GM19452 (cell line): ENCODE results near the gene RASAL2.
"Not testable (repeated sequence)": the region's sequence is repeated elsewhere in the genome, so short reads cannot be mapped to it uniquely, and the experiment has no call there.

Source experiments
- ATAC-seq: cut with Tn5 transposase; IDR thresholded peaks from one replicate; pipeline ENCODE4 v1.9.1; 2021; ENCODE audit not compliant: unreplicated experiment

The RASAL2 gene

DNA sequence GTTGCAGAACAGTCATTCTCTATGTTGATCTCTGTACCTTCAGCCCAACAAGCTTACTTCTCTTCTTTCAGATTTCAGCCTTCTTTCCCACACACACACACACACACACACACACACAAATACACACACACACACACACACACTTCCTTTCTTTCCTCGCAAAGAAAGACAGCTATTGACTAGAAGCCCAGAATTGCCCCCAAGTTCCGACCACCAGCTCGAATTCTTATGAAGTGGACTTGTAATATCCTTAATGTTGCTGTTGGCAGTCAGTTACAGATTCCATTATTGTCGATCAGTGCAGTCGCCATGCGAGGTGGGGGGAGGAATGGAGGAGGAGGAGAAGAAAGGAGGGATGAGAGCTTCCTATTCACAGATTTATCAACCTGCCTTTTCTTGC, 277.3 kb downstream of the RASAL2 start:
- no peak for ATAC-seq

DNA sequence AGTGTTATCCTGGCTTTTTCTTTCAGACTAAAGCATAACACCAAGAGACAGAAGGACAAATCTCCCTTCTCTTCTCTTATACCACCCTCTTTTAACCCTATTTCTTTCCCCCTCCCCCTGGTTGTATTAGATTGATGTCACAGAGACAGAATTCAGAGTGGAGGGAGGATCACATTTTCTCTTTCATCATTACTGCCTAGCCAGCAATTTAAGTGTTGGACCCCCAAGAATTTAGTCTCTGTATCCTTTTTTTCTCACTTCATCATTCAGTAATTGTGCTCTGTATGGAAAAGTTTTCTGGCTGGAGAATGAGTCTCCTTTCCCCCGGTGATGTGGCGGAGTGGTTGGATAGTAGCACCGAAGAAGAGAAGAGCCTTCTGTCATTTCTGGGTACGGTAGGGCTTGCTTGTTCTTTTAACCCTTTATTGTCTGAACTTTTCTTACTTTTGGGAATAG, 278.1 kb downstream of the RASAL2 start:
- no peak for ATAC-seq

DNA sequence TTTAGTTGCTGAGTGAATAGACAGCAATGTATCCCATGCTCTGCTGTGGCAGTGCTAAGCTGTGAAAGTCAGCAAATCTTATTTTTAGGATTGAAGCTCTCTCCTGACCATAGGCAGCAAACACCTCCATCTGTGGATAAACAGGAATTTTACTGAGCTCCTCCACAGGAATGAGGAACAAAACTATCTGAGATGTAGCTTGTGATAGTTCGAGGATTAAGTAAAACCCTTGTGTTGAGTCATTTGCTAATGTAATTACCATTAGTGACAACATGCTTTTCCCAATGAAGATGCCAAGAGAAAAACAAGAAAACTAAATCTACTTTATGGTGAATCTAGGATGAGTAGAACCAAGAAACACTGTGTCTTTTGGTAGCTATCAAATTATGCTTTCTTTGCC, 280.1 kb downstream of the RASAL2 start:
- ATAC-seq = no peak

DNA sequence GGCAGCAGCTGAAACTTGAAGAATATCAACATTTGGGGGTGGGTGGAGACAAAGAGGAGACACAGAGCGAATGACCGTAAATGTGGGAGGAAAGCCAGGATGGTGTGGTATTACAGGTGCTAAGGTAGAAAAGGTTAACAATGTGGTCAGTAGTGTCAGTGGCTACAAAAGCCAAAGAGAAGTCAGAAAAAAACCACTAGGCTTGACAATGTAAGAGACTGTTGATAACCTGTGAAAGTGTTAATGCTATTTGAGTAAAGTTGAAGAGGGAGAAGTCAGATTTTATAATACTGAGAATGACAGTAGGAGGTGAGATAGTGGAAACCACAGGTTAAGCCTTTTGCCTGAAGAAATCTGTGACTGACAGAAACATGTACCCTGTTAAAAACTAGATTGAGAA, 282.1 kb downstream of the RASAL2 start:
- peak; percentile 70 for ATAC-seq

DNA sequence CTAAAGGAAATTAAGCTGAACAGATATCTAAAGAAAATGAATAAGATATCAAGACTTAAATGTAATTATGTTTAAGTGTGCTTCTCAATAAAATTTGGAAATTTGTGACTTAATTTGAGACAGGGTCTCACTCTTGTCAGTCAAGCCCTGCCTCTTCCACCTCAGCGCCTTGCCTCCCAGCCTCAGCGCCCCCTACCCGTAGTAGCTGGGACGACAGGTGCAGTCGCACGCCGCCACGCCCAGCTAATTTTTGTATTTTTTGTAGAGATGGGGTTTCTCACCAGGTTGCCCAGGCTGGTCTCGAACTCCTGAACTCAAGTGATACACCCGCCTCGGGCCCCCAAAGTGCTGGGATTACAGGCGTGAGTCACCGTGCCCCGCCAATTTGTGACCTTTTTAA, 285.9 kb downstream of the RASAL2 start:
- no peak for ATAC-seq

DNA sequence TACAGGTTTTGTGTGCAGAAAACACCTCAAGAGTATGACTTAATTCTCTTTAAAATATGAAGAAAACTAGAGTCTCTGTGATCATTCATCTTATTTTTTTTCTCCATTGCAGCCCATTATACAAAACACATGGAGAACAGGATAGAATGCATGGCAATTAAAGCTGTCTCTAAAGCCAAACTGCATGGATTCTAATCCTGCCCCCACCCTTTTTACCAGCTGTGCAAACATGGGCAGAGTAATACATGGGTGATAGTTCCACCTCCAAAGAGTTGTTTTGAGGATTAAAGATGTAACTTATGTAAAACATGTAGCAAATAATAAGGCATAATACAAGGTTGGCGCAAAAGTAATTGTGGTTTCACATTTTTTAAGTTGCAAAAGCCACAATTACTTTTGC, 288.5 kb downstream of the RASAL2 start:
- no peak for ATAC-seq

DNA sequence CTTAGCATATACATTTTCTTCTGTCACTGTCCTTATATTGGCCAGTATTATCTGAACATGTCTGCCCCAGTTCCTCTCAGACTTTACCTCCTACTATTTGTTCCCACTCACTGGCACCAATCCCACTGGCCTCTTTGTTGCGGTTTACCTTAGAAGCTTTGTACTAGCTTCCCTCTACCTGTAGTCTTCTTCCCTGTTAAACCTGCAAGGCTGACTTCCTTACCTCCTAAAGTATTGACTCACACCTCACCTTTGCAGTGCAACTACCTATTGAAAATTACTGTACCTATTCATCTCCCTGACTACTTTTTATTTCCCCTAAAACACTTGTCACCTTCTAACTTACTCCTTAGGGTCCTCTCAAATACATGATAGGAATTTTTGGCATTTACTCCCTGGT, 291.8 kb downstream of the RASAL2 start:
- ATAC-seq = no peak

DNA sequence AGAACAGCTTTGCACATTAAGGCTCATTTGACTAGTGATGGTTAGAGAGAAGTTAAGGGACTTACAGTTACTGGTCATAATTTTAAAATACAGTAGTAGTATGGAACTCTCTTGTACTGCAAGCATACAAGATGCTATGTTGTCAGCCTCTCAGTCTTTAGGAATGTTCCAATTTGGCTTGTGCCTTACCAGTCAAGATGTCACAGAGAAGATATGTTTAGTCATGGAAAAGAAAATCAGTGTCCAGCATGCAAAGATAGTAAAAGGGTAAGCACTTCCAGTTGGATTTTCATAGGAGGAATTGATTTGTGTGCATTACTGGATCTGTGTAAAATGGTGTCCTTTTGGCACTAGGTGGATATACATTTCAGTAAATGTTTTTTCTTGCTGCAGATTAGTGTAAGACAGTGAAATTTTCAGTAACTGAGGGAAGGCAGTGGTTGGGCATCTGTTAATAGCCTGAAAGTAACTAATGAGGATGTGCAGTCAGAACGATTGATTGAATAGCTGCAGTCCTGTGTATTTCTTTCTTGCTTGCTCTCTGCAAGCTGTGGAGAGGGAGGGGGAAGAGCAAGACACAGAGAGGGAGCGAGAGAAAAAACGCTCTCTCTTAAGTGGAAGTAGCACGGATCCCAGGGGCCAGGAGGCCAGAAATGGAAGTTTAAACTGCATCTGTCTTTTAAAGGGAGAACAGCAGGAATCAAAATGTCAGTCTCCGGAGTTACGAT, 294.7 kb downstream of the RASAL2 start:
- ATAC-seq = no peak

DNA sequence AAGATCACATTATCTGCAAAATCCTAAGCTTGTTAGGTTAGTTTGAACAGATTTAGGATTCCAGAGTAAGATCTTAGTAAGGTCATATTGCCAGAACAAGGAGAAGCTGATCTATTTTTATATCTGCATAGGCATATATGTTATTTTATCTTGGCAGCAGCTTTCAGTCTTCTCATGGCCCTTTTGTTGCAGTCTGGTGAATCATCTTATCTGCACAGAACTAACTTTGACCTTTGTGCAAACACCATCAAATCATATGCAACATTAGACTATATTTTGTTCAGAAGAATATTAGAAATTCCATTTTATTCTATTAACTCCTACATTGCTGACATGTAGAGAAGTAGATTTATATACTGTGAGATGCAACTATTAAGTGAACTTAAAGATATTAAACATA, 295.5 kb downstream of the RASAL2 start:
- no peak for ATAC-seq

DNA sequence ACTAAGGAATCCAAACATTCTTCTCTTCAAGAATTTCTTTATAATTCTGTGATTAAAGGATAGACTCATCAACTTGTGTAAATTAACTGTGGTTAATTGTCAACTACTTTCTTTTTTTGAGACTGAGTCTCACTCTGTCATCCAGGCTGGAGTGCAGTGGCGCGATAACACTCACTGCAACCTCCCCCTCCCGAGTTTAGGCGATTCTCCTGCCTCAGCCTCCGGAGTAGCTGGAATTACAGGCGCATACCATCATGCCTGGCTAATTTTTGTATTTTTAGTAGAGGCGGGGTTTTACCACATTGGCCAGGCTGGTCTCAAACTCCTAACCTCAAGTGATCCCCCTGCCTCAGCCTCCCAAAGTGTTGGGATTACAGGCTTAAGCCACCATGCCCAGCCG, 296.4 kb downstream of the RASAL2 start:
- ATAC-seq = not testable (repeated sequence)

DNA sequence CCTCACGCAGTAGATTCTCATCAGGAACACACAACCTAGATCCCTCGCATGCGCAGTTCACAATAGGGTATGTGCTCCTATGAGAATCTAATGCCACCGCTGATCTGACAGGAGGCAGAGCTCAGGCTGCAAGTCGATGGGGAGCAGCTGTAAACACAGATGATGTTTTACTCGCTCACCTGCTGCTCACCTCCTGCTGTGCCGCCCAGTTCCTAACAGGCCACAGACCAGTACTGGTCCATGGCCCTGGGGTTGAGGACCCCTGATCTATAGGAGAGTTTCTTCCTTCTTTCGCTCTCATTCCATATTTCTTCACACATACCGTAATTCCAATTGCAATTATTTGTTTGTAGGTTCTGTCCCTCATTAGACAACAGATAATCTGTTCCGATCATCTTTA, 299.5 kb downstream of the RASAL2 start:
- ATAC-seq = no peak

DNA sequence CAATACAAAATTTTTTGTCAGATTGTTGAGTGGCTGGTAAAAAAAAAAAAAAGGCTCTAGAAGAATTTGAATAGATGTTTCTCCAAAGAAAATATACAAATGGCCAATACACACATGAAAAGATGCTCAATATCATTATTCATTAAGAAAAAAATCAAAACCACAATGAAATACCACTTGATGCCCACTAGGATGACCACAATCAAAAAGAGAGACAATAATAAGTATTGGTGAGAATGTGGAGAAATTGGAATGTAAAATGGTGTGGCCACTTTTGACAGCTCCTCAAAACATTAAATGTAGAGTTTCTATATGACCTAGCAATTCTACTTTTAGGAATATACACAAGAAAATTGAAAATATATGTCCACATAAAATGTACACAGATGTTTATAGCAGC, 302.9 kb downstream of the RASAL2 start:
- no peak for ATAC-seq

DNA sequence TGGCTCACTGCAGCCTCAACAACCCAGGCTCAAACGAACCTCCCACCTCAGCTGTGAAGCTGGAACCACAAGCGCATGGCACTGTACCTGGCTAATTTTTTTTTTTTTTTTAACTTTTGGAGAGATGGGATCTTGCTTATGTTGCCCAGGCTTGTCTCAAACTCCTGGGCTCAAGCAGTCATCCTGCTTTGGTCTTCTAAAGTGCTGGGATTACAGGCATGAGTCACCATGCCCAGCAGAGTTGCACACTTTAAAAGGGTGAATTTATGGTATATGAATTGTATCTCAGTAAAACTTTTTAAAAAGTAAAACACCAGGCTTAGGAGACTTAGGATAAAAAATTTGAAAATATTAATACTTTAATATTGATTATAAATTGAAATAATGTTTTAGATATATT, 303.8 kb downstream of the RASAL2 start:
- no peak for ATAC-seq

DNA sequence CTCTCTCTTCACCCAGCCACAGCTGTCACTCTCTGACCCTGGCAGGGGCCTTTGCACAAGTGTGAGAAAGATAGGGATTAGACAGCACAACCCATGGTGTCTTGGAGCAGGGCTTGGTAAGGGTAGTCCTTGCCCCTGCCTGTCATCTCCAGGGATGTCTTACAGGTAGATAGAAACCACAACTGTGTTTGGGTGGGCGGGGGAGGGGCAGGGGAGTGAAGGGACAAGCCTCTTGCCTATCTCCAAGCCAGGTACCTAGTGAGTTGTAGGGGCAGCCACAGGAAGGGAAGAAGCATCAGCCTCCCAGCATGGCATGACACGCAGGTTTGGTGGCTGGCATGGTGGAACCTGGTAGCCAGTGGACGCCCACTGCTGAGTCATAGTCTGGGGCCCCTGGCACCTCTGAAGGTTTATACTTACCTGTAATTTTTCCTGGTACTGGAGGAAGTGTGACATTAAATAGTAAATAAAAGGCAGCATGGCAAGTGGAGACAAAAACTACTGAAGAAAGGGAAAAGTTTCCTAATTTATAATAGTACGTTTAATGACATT, 305.3 kb downstream of the RASAL2 start:
- no peak for ATAC-seq

DNA sequence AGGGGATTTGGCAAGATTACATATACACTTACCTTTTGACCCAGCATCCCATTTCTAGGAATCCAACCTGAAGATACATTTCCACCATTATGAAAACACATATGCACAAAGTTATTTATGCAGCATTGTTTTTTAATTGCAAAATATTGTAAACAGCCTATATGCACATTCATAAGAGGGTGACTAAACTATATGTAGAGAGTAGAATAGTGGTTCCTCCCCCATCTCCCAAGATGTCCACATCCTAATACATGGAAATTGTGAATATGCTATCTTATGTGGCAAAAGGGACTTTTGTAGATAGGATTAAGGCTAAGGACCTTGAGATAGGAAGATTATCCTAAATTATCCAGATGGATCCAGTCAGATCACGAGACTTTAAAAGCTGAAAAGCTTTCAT, 311.2 kb downstream of the RASAL2 start:
- no peak for ATAC-seq

DNA sequence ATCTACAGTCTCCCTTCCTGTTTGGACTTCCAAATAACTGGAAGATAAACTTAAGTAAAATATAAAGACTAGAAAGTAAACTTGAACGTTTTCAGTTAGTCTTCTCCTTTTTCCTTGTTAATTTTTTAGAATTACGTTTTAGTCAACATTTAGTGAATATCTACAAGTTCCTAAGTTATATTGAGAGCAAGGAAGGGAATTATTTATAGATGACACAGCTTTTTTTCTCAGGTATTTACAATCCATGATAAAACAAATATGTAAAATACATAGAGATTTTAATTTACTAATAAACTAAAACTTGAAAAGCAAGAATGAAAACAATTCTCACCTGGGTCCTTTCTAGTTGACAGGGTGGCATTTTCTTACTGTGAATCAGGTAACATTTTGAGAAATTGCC, 313.3 kb downstream of the RASAL2 start:
- no peak for ATAC-seq

DNA sequence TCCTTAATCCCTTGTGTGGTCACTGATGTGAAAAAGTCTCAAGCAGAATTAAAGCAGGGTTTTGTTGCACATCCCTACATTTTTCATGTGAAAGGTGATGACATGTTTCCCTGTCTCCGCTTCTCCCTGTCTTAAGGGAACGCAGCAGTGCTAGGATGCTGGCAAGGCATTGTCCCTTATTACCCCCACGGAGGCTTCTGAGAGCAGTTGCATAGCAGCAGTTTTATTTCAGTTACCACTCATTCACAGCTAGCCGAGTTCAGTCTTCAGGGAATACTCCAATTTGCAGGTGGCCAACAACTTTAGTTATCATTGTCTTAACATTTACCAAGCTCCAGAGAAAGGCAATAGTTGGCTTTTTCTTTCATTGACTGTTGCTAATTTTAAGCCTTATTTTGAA, 313.8 kb downstream of the RASAL2 start:
- ATAC-seq = no peak

DNA sequence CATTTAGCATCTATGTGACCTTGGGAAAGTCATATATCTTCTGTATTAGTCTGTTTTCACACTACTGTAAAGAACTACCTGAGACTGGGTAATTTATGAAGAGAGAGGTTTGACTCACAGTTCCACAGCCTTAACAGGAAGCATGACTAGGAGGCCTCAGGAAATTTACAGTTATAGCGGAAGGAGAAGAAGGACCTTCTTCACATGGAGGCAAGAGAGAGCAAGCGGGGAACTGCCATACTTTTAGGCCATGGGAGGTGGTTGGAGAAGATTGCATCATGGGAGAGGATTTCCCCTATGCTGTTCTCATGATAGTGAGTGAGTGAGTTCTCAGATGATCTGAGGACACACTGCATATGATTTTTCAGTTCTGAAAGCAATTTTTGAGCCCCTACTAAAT, 315.0 kb downstream of the RASAL2 start:
- no peak for ATAC-seq

DNA sequence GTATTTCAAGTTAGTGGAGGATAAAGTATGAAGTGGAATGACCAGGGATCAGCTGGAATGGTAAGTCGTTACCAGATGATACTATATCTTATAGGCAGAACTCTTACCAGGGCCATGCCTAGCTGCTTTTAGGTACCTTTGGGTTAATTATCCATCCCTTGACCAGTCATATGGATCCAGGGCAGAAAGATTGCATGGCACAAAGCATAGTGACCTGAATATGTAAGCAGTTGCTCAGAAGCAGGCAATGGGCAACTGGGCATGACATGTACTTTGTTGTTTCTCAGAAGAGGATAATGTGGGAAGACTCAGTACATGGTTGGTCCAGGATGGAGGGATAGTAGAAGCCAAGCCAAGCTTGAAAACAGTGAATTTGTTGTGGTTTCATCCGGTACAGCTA, 315.6 kb downstream of the RASAL2 start:
- no peak for ATAC-seq

DNA sequence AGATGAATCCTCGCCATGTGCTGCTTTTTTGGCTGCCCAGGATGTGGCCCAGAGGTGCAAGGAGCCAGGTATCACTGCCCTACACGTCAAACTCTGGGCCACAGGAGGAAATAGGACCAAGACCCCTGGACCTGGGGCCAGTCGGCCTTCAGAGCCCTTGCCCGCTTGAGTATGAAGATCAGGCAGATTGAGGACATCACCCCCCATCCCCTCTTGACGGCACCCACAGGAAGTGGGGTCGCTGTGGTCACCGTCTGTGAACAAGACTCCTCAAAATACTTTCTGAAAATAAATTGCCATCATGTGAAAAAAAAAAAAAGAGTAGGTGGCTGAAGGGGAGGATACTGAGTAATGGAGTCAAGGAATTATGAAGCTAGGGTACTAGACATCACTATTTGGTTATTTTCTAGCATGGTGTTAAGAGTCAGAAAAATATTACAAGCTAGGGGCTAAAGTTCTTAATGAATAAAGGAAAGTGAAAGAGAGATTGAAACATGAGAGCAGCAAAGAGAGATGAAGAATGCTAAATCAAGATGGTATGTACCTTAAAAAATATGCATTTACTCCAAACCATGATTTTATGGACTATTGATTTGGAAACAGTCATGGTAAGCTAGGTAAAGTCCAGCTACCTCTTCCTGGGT, 318.0 kb downstream of the RASAL2 start:
- peak; percentile 78 for ATAC-seq

DNA sequence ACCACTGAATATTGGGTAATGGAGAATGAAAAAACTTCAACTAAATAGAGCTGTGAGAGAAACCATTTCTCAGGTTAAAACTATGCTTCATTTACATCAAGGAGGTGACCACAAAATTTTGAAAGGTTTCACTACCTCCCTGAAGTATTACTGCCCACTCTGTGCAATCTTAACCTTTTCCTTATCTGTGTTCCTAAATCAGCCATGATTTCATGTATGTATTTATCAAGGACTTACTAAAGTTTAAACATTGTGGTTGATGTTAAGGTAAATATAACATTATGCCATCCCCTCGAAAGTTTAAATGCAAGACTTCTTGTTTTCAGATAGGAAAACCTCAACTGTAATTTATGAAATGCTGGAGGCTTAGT, 318.5 kb downstream of the RASAL2 start:
- peak; percentile 89 for ATAC-seq

DNA sequence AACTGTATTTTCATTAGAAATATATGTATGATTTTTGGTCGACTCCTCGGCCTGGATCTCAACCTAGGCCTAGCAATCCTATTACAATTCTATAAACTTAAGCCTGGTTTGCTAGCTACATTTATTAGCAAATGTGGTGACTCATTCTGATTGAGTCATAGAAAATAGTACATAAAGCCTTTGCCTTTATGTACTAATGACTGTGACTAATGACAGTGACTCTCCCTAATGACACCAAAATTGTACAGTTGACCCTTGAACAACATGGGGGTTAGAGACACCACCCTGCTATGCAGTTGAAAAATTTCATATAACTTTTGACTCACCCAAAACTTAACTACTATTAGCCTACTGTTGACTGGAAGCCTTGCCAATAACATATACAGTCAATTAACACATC, 324.0 kb downstream of the RASAL2 start:
- no peak for ATAC-seq
